Activated T-cell treated with anti-CD3 and anti-CD28 coated beads, Interleukin-2, amount 50 U/mL, for 4 hours (primary cell): Measurements from ENCODE around the gene CCDC9. TPM values are rescaled to one million over a fixed set of nuclear protein-coding genes. Genes with fewer than 3 reads are reported as not detected.
"Not testable (repeated sequence)": the region's sequence is repeated elsewhere in the genome, so short reads cannot be mapped to it uniquely, and the experiment has no call there.

ENCODE experiments used
- ATAC-seq, 2 donors: fragments of 200-7000 bp; cut with Tn5 transposase; one replicate each; pipeline ENCODE4 v1.10.0; 2021
- DNase-seq: peaks from one replicate; pipeline ENCODE4 v3.0.0-alpha.2; 2020
- H3K27me3 Mint-ChIP-seq: one replicate; pipeline ENCODE4 v1.8.0; 2021; ENCODE audit warnings: low read depth, mixed read lengths
- H3K36me3 Mint-ChIP-seq: one replicate; pipeline ENCODE4 v1.8.0; 2022; ENCODE audit warnings: mixed read lengths; ENCODE audit not compliant: insufficient read depth
- H3K4me1 Mint-ChIP-seq: one replicate; pipeline ENCODE4 v1.8.0; 2021; ENCODE audit warnings: low read depth, mixed read lengths
- H3K4me3 Mint-ChIP-seq: one replicate; pipeline ENCODE4 v1.8.0; 2021; ENCODE audit warnings: mild to moderate bottlenecking, moderate library complexity, mixed read lengths
- H3K9me3 Mint-ChIP-seq: one replicate; pipeline ENCODE4 v1.8.0; 2021; ENCODE audit warnings: mixed read lengths
- total RNA-seq, 3 donors: library from RNA; stranded (reverse); gene quantifications; one replicate each; pipeline ENCODE4 v1.2.1, GENCODE V29; 2021

CCDC9 gene
- total RNA-seq, 3 donors from 2014 or later: 24.0 to 34.5 (median 30.4) TPM

DNA sequence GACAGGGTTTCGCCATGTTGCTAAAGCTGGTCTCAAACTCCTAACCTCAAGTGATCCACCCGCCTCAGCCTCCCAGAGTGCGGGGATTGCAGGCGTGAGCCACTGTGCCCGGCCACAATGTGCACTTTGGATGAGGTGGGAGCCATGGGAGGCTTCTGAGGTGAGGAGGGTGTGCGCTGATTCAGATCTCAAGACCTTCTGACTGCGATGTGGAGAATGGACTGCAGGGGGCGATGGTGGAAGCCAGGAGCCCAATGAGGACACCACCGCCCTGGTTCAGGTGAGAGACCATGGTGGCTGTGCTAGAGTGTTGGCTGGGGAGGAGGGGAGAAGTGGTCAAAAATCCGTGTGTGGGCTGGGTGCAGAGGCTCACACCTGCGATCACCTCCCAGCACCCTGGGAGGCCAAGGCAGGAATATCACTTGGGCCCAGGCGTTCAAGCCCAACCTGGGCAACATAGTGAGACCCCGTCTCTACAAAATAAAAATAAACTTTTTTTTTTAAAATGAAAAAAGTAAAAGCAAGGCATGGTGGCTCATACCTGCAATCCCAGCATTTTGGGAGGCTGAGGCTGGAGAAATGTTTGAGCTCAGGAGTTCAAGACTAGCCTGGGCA lies 24.0 kb downstream of the CCDC9 start:
- no peaks in the 10 kb centered on the region for H3K27me3 Mint-ChIP-seq
- no peak overlapping the region for H3K4me3 Mint-ChIP-seq
- peak; percentile 45 for DNase-seq
- peaks cover 11% of the 10 kb centered on the region for H3K4me1 Mint-ChIP-seq
- H3K9me3 Mint-ChIP-seq: no peaks in the 10 kb centered on the region
- H3K36me3 Mint-ChIP-seq: no peaks in the 10 kb centered on the region
- peak in 1 of 2 donors; percentile 66 for ATAC-seq

DNA sequence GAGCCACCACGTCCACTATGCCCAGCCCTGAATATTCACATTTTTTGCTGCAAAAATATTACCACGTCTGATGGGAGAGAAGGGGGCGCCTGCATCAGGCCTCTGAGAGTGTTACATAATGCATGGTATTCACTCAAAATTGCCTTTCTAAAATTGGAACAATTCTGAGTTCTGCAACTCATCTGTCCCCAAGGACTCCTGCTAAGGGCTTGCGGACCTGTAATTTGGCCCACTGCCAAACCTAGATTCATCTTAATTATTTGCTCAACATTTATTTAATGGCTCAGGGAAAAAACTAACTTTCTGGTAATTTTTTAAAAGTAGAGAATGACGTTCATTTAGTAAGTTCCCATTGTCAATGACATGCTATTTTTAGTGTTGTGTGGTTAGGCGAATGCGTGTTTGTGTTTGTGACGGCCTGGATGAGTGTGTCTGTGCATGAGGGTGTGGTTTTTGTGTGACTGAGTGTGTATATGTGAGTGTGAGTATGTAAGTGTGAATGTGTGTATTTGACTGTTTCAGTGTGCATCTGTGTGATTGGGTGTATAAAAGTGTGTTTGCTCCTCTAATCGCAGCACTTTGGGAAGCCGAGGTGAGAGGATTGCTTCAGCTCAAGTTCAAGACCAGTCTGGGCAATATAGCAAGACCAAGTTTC lies 27.2 kb downstream of the CCDC9 start:
- no peaks in the 10 kb centered on the region for H3K27me3 Mint-ChIP-seq
- H3K9me3 Mint-ChIP-seq: no peaks in the 10 kb centered on the region
- peaks cover 7% of the 10 kb centered on the region for H3K4me1 Mint-ChIP-seq
- DNase-seq (no peak), ATAC-seq (no peak)
- no peak overlapping the region for H3K4me3 Mint-ChIP-seq
- H3K36me3 Mint-ChIP-seq: no peaks in the 10 kb centered on the region

DNA sequence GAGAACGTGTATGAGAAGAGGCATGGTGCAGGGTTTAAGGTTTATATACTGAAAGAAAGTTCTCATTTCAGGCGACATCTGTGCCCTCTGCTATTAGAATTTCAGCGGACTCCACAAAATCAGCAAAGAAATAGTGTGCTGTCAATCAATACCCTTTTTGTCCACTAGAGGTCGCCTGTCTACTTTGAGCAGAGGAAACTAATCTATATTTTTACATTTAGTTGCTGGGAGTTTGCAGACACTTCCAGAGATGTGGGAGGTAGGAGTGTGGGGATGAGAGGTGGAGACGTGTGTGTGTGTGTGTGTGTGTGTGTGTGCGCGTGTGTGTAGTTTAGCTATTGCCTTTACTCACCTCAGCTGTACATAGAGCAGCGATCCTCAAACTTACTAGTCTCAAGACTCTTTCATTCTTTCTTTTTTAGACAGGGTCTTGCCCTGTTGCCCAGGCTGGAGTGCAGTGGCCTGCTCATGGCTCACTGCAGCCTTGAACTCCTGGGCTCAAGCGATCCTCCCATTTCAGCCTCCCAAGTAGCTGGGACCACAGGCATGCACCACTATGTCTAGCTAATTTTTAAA lies 28.1 kb downstream of the CCDC9 start:
- Mint-ChIP-seq H3K4me1 (peaks cover 10% of the 10 kb centered on the region), H3K36me3 (no peaks in the 10 kb centered on the region), H3K9me3 (no peaks in the 10 kb centered on the region), H3K27me3 (no peaks in the 10 kb centered on the region), H3K4me3 (no peak overlapping the region)
- ATAC-seq (peak; percentile 48 to 62), DNase-seq (peak; percentile 25)

DNA sequence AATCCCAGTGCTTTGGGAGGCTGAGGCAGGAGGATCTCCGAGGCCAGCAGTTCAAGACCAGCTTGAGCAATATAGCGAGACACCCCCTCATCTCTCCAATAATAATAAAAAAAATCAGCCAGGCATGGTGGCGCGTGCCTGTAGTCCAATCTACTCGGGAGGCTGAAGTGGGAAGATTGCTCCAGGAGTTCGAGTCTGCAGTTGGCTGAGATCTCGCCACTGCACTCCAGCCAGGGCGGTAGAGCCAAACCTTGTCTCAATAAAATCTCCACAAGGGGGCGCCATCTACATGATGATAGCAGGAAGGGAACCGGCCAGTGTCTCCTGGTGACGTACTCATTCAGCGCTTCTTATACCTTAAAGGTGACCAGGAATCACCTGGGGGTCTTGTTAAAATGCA lies 39.7 kb downstream of the CCDC9 start:
- no peak overlapping the region for H3K4me3 Mint-ChIP-seq
- no peaks in the 10 kb centered on the region for H3K9me3 Mint-ChIP-seq
- DNase-seq: peak; percentile 72
- peak; percentile 91 to 96 for ATAC-seq
- H3K27me3 Mint-ChIP-seq: no peaks in the 10 kb centered on the region
- peaks cover 2% of the 10 kb centered on the region for H3K4me1 Mint-ChIP-seq
- H3K36me3 Mint-ChIP-seq: no peaks in the 10 kb centered on the region

DNA sequence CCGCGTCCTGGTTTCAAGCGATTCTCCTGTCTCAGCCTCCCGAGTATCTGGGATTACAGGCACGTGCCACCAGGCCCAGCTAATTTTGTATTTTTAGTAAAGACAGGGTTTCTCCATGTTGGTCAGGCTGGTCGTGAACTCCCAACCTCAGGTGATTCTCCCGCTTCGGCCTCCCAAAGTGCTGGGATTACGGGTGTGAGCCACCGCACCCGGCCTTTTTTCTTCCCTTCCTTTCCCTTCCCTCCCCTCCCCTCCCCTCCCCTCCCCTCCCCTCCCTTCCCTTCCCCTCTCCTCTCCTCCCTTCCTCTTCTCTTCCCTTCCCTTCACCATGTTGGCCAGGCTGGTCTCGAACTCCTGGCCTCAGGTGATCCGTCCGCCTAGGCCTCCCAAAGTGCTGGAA lies 44.5 kb downstream of the CCDC9 start:
- H3K4me1 Mint-ChIP-seq, DNase-seq, ATAC-seq, H3K36me3 Mint-ChIP-seq, H3K4me3 Mint-ChIP-seq, H3K27me3 Mint-ChIP-seq, H3K9me3 Mint-ChIP-seq: not testable (repeated sequence)

DNA sequence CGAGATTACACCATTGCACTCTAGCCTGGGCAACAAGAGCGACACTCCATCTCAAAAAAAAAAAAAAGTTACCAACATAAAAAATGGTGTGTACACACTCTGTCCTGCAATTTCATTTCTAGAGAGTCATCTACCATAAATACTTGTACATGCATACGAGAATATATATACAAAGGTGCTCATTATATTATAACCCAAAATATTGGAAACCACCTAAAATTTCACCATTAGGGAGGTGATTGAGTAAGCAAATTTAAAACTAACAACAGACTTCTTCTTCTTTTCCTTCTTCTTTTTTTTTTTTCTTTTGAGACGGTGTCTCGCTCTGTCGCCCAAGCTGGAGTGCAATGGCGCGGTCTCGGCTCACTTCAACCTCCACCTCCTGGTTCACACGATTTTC lies 45.9 kb downstream of the CCDC9 start:
- H3K4me3 Mint-ChIP-seq: no peak overlapping the region
- DNase-seq: no peak
- peaks cover 5% of the 10 kb centered on the region for H3K4me1 Mint-ChIP-seq
- H3K9me3 Mint-ChIP-seq: no peaks in the 10 kb centered on the region
- H3K27me3 Mint-ChIP-seq: peaks cover 7% of the 10 kb centered on the region
- H3K36me3 Mint-ChIP-seq: no peaks in the 10 kb centered on the region
- ATAC-seq: no peak

DNA sequence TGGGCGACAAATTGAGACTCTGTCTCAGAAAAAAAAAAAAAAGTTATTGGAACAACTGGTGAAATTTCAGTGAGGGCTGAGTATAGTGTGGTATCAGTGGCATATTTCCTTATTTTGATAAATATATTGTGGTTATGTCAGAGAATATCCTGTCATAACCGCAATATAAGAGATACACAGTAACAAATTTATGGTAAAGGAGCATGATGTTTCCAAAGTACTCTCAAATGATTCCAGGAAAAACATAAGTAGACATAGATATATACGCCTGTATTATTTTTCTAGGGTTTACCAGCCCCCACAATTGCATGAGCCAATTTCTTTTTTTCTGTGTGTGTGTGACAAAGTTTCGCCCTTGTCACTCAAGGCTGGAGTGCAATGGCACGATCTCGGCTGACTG lies 47.6 kb downstream of the CCDC9 start:
- peaks cover 5% of the 10 kb centered on the region for H3K4me1 Mint-ChIP-seq
- H3K4me3 Mint-ChIP-seq: no peak overlapping the region
- no peaks in the 10 kb centered on the region for H3K9me3 Mint-ChIP-seq
- H3K36me3 Mint-ChIP-seq: no peaks in the 10 kb centered on the region
- no peak for ATAC-seq
- no peak for DNase-seq
- peaks cover 11% of the 10 kb centered on the region for H3K27me3 Mint-ChIP-seq

DNA sequence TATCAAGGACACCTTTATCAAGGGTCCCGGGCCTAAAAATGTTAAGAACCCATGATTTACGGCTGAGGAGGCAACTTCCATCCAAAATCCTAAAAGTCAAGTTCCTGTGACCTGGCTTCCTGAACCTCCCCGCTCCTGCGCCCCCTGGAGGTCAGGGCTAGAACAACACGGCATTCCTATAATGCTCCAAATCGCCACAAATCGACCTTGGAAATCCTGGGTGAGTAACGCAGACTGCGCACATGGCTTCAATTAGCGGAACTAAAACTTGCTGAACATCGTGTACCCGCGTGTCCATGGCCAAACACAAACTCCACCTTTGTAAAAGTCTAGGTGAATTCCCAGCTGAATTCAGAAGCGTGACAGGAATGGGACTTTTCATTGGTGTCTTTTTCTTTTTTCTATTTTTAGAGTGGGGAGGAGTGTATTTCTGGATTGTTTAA lies 49.0 kb downstream of the CCDC9 start:
- H3K4me1 Mint-ChIP-seq: peaks cover 5% of the 10 kb centered on the region
- no peaks in the 10 kb centered on the region for H3K9me3 Mint-ChIP-seq
- no peak overlapping the region for H3K4me3 Mint-ChIP-seq
- no peaks in the 10 kb centered on the region for H3K36me3 Mint-ChIP-seq
- ATAC-seq: no peak
- H3K27me3 Mint-ChIP-seq: peaks cover 20% of the 10 kb centered on the region
- peak; percentile 57 for DNase-seq

DNA sequence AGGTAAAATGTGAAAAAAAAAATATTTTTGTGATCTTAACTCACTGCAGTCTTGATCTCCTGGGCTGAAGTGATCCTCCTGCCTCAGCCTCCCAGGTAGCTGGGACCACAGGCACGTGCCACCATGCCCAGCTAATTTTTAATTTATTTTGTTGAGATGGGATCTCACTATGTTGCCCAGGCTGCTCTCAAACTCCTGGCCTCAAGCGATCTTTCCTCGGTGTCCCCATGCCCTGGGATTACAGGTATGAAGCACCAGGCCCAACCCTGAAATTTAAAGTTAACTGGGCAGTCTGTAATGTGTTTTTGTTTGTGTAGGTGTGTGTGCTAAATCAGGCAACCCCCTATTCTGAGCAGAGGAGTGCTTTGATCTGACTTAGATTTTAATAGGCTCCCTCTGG lies 50.0 kb downstream of the CCDC9 start:
- Mint-ChIP-seq H3K36me3 (no peaks in the 10 kb centered on the region), H3K27me3 (peaks cover 22% of the 10 kb centered on the region), H3K4me1 (peaks cover 5% of the 10 kb centered on the region), H3K4me3 (no peak overlapping the region), H3K9me3 (no peaks in the 10 kb centered on the region)
- DNase-seq (no peak), ATAC-seq (no peak)

DNA sequence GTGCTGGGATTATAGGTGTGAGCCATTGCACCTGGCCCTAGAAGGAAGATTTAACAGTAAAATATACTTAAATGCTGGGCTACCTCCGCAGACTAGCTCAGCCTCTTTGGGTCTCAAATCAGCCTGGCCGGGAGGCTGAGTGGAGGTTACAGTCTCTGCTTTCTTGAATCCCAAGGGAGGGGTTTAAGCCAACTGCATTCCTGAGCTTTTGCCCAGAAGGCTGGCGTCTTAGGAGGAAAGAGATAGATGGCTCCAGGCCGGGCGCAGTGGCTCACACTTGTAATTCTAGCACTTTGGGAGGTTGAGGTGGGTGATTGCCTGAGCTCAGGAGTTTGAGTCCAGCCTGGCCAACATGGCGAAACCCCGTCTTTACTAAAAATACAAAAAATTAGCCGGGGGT lies 52.7 kb downstream of the CCDC9 start:
- Mint-ChIP-seq H3K27me3 (peaks cover 24% of the 10 kb centered on the region), H3K9me3 (no peaks in the 10 kb centered on the region), H3K4me1 (peaks cover 5% of the 10 kb centered on the region), H3K36me3 (no peaks in the 10 kb centered on the region), H3K4me3 (no peak overlapping the region)
- ATAC-seq: no peak
- DNase-seq: no peak

DNA sequence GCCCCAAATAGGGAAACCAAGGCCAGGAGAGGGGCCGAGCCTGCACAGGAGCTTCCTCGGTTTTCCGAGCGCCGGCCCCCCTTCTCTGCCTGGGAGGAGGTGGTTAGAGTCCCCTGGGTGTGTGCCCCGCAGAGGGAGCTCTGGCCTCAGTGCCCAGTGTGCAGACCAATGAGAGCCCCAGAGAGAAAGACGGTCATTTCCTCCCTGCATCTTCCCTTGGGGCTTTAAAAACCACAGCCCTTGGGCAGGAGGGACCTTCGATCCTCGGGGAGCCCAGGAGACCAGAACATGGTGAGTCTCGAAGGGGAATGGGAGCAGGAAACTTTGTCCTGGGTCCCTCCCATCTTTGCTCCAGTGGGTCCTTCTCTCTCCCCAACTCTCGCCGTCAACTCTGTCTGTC lies 53.3 kb downstream of the CCDC9 start, which contains the start of gene C5AR1:
Gene C5AR1, plus strand, starts transcription at position 254 of the 400 bp plus-strand sequence. Its CDS starts 35 bp downstream, at position 289.
- H3K36me3 Mint-ChIP-seq: no peaks in the 10 kb centered on the region
- peaks cover 5% of the 10 kb centered on the region for H3K4me1 Mint-ChIP-seq

DNA sequence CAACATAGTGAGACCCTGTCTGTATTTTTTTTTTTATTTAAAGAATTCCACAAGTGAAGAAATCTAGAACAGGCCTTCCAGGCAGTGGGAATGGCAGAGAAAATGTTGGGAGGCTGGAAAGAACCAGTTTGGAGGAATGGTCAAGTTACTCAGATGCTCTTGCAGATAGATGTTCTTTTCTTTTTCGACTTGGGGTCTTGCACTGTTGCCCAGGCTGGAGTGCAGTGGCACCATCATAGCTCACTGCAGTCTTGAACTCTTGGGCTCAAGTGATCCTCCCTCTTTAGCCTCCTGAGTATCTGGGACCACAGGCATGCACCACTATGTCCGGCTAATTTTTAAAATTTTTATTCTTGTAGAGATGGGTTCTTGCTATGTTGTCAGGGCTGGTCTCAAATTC lies 54.0 kb downstream of the CCDC9 start:
- H3K27me3 Mint-ChIP-seq: peaks cover 26% of the 10 kb centered on the region
- ATAC-seq: no peak
- no peaks in the 10 kb centered on the region for H3K36me3 Mint-ChIP-seq
- H3K4me1 Mint-ChIP-seq: peaks cover 3% of the 10 kb centered on the region
- H3K4me3 Mint-ChIP-seq: no peak overlapping the region
- no peaks in the 10 kb centered on the region for H3K9me3 Mint-ChIP-seq
- DNase-seq: no peak

More for the DNA sequence above, 53.3 kb downstream of the CCDC9 start, which contains the start of gene C5AR1:
- H3K27me3 Mint-ChIP-seq: peaks cover 24% of the 10 kb centered on the region
- DNase-seq (no peak), ATAC-seq (no peak)
- H3K4me3 Mint-ChIP-seq: no peak within 1 kb of the TSS
- H3K9me3 Mint-ChIP-seq: no peaks in the 10 kb centered on the region

DNA sequence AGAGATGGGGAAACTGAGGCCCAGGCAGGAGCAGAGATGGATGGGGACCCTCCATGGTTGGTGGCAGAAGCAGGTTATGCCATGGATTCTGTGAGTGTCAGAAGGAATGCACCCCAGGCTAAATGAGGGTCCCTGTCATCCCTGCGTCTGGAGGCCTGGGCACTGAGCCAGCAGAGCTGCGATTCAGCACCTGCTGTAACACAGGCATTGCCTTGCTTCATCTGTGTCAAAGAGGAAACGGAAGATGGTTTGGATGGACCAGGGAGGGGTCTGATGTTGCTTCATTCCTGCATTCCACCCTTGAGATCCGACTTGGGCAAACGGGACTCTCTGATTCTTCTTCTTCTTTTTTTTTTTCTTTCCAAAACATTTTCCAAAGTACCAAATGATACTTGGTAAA lies 54.5 kb downstream of the CCDC9 start:
- Mint-ChIP-seq H3K4me3 (no peak overlapping the region), H3K36me3 (no peaks in the 10 kb centered on the region), H3K4me1 (no peaks in the 10 kb centered on the region), H3K27me3 (peaks cover 28% of the 10 kb centered on the region), H3K9me3 (no peaks in the 10 kb centered on the region)
- DNase-seq (no peak), ATAC-seq (no peak)

DNA sequence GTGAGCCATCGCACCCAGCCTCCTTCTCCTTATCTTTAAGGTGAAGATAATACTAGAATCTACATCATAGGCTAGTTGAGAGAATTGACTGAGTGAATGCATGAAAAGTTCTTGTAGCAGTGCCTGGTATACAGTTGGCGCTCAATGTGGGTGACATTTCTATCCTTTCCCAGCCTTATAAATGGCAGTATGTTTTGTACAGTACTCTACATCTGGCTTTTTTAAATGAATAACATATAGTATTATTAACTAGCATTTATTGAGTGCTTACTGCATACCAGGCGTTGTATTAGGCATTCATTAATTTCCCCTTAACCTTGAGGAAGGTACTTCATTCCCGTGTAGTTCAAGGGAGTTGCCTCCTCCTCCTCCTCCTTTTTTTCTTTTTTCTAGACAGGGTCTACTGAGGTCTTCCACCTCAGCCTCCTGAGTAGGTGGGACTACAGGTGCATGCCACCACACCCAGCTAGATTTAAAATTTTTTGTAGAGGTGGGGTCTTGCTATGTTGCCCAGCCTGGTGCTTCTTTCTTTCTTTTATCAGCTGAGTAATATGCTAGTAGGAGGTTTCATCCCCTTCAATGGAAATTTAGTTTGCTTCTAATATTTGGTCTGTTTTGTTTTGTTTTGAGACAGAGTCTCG lies 56.2 kb downstream of the CCDC9 start:
- Mint-ChIP-seq H3K36me3 (no peaks in the 10 kb centered on the region), H3K4me3 (no peak overlapping the region), H3K4me1 (no peaks in the 10 kb centered on the region), H3K27me3 (peaks cover 30% of the 10 kb centered on the region), H3K9me3 (no peaks in the 10 kb centered on the region)
- DNase-seq: no peak
- no peak for ATAC-seq
